OCI-LY3 (cell line): ENCODE results near the gene KLC1.

Source experiments
- H2AFZ ChIP-seq: fragments of 200-600, 300-600 bp; shearing (Covaris generic); 2 replicates; pipeline ENCODE4 v1.6.0; 2014; ENCODE audit warnings: antibody characterized with exemption, low read depth, low read length
- H3K27ac ChIP-seq: fragments of 200-600, 300-600 bp; sonication (generic); 2 replicates; pipeline ENCODE4 v1.5.1; 2014; ENCODE audit warnings: mild to moderate bottlenecking, low read length, moderate library complexity, mixed read lengths
- H3K27me3 ChIP-seq: fragments of 200-600, 300-600 bp; sonication (generic); 2 replicates; pipeline ENCODE4 v1.6.1; 2014; ENCODE audit warnings: low read depth, low read length, mixed read lengths
- H3K36me3 ChIP-seq: fragments of 200-600, 300-600 bp; sonication (generic); replicated peaks from 2 replicates; pipeline ENCODE3; 2014; ENCODE audit warnings: low read depth, low read length, mixed read lengths
- H3K4me1 ChIP-seq: fragments of 300-600, 200-600 bp; sonication (generic); 2 replicates; pipeline ENCODE4 v1.6.1; 2014; ENCODE audit warnings: low read length, mixed read lengths
- H3K4me2 ChIP-seq: fragments of 200-600, 300-600 bp; sonication (generic); 2 replicates; pipeline ENCODE4 v1.6.1; 2014; ENCODE audit warnings: low read length, mixed read lengths
- H3K4me3 ChIP-seq: fragments of 300-600, 200-600 bp; sonication (generic); 2 replicates; pipeline ENCODE4 v1.5.1; 2014; ENCODE audit warnings: antibody characterized with exemption, mild to moderate bottlenecking, low read length, moderate library complexity
- H3K79me2 ChIP-seq: fragments of 300-600, 200-600 bp; shearing (Covaris generic); 2 replicates; pipeline ENCODE4 v1.6.1; 2014; ENCODE audit warnings: mild to moderate bottlenecking, low read length, mixed read lengths
- H3K9ac ChIP-seq: fragments of 300-600, 200-600 bp; shearing (Covaris generic); 2 replicates; pipeline ENCODE4 v1.6.0; 2014; ENCODE audit warnings: mild to moderate bottlenecking, low read length, moderate library complexity
- H3K9me3 ChIP-seq: fragments of 200-600, 300-600 bp; shearing (Covaris generic); 2 replicates; pipeline ENCODE4 v1.6.1; 2014; ENCODE audit warnings: low read length, mixed read lengths; ENCODE audit not compliant: insufficient read depth
- H4K20me1 ChIP-seq: fragments of 200-600, 300-600 bp; sonication (generic); 2 replicates; pipeline ENCODE4 v1.6.1; 2016; ENCODE audit warnings: low read length, mixed read lengths; ENCODE audit not compliant: insufficient read depth
- CTCF ChIP-seq: fragments of 200-600, 300-600 bp; sonication (generic); IDR thresholded peaks from 2 replicates; pipeline ENCODE4 v1.5.1; 2014; ENCODE audit warnings: antibody characterized with exemption, low read length, low read depth
- EZH2phosphoT487 ChIP-seq: fragments of 200-600 bp; shearing (Covaris generic); IDR thresholded peaks from 2 replicates; pipeline ENCODE4 v1.6.1; 2018; ENCODE audit warnings: antibody characterized with exemption, mixed run types, low read depth

The KLC1 gene

DNA sequence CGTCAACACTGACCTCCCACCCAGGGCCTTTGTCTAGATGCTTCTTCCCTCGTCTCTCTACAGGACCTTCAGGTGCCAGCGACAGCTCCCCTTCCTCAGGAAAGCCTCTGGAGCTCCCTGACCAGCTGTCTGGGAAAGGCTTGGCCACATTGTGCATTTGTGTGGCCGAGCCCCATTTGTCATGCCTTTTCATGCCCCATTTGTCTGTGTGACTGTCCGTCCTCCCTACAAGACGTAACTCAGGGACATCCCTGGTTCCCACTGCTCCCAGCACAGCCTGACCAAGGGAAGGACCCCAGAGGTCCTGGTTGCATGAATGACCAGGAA, 110.4 kb downstream of the KLC1 start:
- no peaks in the 10 kb centered on the region for H3K79me2 ChIP-seq
- H3K4me1 ChIP-seq, result no peaks in the 10 kb centered on the region
- no peak overlapping the region for H3K4me3 ChIP-seq
- H4K20me1 ChIP-seq, result no peaks in the 10 kb centered on the region
- H2AFZ ChIP-seq, result no peak overlapping the region
- H3K36me3 ChIP-seq, result no peaks in the 10 kb centered on the region
- TF ChIP-seq EZH2phosphoT487 (no peak), CTCF (no peak)
- no peaks in the 10 kb centered on the region for H3K9me3 ChIP-seq
- H3K27me3 ChIP-seq, result no peaks in the 10 kb centered on the region
- H3K4me2 ChIP-seq, result no peak overlapping the region
- H3K9ac ChIP-seq, result no peak overlapping the region
- H3K27ac ChIP-seq, result no peak overlapping the region

- Histone ChIP-seq H3K27ac (no peak overlapping the region), H3K4me1 (no peaks in the 10 kb centered on the region), H3K4me2 (no peak overlapping the region), H3K79me2 (no peaks in the 10 kb centered on the region), H3K9ac (no peak overlapping the region), H4K20me1 (no peaks in the 10 kb centered on the region), H2AFZ (no peak overlapping the region), H3K27me3 (no peaks in the 10 kb centered on the region), H3K36me3 (no peaks in the 10 kb centered on the region), H3K4me3 (no peak overlapping the region), H3K9me3 (no peaks in the 10 kb centered on the region)
- TF ChIP-seq EZH2phosphoT487, result no peak
- TF ChIP-seq CTCF, result no peak
These were observed 110.9 kb downstream of the KLC1 start for GRCh38 chr14:103739793-103740501.

DNA sequence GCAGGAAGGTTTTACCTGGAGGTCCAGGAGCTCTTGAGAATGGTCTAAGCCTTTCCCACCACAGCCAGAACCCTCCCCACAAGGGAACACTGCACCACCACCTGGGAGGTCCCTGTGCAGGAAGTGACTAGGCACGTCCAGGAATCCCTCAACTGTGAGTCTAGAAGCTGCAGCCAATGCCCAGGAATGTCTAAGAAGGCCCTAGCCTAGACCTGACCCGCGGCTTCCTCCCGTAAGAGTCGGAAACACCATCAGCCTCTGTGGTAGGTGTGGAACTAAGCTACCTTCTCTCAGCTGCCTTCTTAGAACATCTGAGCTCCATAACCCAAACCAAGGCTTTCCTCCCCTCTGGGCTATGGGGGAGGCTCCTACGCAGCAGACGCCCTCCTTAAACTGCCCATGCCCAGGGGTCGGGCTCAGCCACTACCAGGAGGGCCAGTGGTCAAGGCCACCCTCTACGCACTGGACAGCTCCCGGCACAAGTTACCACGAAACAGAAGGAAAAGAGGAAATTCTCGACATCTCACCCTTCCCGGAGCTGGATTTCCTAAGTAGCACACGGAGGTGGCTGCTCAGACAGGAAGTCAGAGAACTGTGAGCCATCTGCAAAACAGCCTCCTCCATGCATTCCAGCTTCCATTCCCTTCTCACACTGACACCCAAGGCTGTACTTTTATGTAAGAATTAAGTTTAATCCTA, 112.1 kb downstream of the KLC1 start:
- no peak overlapping the region for H3K4me2 ChIP-seq
- H2AFZ ChIP-seq, result no peak overlapping the region
- TF ChIP-seq CTCF (no peak), EZH2phosphoT487 (no peak)

DNA sequence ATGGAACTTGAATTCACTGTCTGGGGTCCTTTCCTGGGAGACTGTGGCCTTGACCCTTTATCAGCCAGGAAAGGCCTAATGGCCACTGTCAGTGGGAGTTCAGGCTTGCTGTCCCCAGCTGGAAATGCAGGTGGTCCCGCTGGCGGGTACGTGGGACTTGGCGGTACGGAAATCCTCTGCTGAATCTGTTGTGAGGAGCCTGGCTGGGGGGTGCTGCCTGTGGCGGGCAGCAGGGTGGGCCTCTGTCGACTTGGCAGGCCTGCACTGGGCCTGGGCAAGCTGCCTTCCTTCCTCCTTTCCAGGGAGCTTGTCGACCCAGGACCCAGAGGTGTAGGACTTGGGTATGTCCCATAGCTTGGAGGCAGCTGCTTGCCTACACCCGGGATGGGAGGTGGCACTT, 112.9 kb downstream of the KLC1 start:
- H2AFZ ChIP-seq, result no peak overlapping the region
- H3K27ac ChIP-seq, result no peak overlapping the region
- no peaks in the 10 kb centered on the region for H3K36me3 ChIP-seq
- no peak overlapping the region for H3K4me2 ChIP-seq
- no peaks in the 10 kb centered on the region for H3K9me3 ChIP-seq
- TF ChIP-seq EZH2phosphoT487 (no peak), CTCF (no peak)
- no peaks in the 10 kb centered on the region for H3K79me2 ChIP-seq
- H3K4me3 ChIP-seq, result no peak overlapping the region
- no peak overlapping the region for H3K9ac ChIP-seq
- no peaks in the 10 kb centered on the region for H4K20me1 ChIP-seq
- H3K4me1 ChIP-seq, result no peaks in the 10 kb centered on the region
- H3K27me3 ChIP-seq, result no peaks in the 10 kb centered on the region

More for the DNA sequence above, 112.1 kb downstream of the KLC1 start:
- no peak overlapping the region for H3K9ac ChIP-seq
- H3K27ac ChIP-seq, result no peak overlapping the region
- H3K9me3 ChIP-seq, result no peaks in the 10 kb centered on the region
- no peaks in the 10 kb centered on the region for H3K4me1 ChIP-seq
- no peaks in the 10 kb centered on the region for H3K36me3 ChIP-seq
- no peaks in the 10 kb centered on the region for H3K27me3 ChIP-seq
- no peaks in the 10 kb centered on the region for H4K20me1 ChIP-seq
- H3K79me2 ChIP-seq, result no peaks in the 10 kb centered on the region
- H3K4me3 ChIP-seq, result no peak overlapping the region
